HG02943 (cell line): ENCODE results near the gene TPSG1.
"Not testable (repeated sequence)": the region's sequence is repeated elsewhere in the genome, so short reads cannot be mapped to it uniquely, and the experiment has no call there.

ENCODE experiments used
- ATAC-seq: cut with Tn5 transposase; IDR thresholded peaks from one replicate; pipeline ENCODE4 v1.9.1; 2021; ENCODE audit warnings: mild to moderate bottlenecking, low read depth, moderate library complexity; ENCODE audit not compliant: unreplicated experiment

Gene TPSG1

DNA sequence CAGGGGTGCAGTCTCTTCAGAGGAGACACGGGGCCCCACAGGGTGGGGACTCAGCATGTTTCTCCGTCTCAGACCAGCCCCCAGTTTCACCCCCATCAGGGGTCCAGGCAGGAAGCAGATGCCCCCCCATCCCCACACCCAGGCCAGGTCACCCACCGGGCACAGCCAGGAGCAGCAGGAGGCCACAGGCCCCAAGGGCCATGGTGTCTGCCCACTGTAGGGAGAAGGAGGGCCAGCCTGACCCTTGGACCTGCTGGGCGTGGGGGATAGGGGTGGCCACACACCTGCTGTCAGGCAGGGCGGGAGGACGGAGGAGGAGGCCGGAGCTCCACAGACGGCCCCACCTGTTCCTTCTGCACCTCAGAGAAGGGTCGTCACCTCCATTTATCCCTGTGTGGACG is at the start of gene TPSG1:
Gene TPSG1, minus strand, starts transcription at position 218 of the 401 bp plus-strand sequence. Its CDS starts 16 bp downstream, at position 202.
- no peak for ATAC-seq

DNA sequence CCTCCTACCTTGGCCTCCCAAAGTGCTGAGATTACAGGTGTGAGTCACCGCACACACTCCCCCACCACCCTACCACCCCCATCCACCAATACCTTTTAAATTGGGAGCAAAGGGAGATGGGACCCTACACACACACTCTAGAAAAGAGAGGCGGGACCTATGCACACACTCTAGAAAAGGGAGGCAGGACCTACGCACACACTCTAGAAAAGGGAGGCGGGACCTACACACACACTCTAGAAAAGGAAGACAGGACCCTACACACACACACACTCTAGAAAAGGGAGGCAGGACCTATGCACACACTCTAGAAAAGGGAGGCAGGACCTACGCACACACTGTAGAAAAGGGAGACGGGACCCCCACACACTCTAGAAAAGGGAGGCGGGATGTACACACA is 49.7 kb upstream of the TPSG1 start:
- ATAC-seq, result no peak

DNA sequence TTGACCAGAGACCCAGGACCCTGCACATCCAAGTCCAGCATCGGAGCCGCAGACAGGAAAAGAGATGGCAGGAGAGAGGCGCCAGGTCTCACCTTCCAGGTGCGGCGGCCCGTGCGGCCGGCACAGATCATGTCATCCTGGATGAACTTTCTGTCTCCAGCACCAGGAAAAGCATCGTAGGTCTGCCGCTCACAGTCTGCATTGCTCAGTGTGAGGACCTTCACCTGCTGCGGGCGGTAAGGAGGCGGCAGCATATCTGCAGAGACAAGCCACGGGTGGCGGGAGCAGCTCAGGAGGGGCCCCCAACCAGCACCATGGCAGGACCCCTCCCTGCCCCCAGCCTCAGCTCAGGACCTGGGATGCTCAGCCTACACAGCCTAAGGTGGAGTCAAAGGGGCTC is 48.7 kb upstream of the TPSG1 start:
- no peak for ATAC-seq

DNA sequence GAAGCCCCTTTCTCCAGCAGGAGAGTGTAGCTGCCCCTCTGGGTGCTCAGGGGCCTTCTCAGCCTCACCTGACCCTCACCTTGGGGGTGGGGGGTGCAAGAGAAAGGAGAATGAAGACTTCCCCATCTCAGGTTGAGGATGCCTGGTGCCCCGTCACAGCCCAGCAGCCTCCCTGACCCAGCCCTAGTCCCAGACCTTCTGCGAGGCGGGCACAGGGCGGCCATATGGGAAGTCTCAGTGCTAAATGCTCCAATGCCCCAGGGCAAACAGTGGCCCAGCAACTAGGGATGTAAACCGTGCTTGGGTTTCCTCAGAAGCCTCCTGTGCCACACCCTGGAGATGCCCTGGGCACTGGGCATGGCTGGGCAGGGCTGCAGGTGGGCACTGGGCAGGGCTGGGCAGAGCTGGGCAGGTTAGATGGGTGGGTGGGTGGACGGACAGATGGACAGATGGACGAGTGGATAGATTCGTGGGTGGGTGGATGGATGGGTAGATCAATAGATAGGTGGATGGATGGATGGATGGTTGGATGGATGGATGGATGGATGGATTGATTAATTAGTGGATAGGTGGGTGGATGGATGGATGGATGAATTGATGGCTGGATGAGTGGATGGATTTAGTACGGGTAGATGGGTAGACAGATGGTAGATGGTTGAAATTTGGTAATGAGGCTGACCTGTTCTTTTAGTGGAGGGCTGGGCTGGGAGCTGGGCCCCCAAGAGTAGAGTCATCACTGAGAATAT is 47.6 kb upstream of the TPSG1 start:
- no peak for ATAC-seq

DNA sequence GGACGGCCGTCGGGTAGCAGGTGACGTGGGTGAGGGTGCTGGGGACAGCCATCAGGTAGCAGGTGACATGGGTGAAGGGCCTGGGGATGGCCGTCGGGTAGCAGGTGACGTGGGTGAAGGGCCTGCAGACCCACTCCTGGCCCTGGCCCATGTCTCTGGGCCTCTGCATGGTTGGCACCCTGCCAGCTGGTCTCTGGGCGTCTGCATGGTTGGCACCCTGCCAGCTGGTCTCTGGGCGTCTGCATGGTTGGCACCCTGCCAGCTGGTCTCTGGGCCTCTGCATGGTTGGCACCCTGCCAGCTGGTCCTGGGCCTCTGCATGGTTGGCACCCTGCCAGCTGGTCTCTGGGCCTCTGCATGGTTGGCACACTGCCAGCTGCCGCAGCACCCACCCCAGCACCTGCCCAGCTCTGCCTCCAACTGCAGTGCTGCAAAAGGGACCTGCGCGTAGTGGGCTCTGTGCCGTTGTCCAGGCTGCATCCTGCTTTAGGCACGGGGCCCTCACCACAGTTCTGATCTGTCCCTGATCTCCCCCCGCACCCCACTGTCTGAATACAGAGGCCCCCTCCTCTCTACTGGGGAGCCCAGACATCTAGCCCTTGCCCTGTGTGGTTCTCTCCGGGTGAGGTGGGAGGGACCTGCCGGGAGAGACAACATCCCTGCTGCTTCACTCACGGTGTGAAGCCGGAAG is 46.8 kb upstream of the TPSG1 start:
- not testable (repeated sequence) for ATAC-seq

DNA sequence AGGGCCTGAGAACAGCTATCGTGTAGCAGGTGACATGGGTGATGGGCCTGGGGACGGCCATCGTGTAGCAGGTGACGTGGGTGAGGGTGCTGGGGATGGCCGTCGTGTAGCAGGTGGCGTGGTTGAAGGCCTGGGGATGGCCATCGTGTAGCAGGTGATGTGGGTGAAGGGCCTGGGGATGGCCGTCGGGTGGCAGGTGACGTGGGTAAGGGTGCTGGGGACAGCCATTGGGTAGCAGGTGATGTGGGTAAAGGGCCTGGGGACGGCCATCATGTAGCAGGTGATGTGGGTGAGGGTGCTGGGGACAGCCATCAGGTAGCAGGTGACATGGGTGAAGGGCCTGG is 46.3 kb upstream of the TPSG1 start:
- ATAC-seq, result no peak

DNA sequence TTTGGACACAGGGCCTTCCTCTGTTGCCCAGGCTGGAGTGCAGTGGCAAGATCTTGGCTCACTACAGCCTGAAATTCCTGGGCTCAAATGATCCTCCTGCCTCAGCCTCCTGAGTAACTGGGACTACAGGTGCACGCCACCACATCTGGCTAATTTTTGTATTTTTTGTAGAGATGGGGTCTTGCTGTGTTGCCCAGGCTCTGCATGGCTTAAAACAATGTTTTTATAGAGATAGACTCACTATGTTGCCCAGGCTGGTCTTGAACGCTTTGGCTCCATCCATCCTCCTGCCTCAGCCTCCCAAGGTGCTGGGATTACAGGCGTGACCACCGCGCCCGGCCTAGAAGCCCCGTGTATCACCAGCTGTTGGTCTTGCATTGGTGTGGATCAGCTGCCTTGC is 44.4 kb upstream of the TPSG1 start:
- not testable (repeated sequence) for ATAC-seq

DNA sequence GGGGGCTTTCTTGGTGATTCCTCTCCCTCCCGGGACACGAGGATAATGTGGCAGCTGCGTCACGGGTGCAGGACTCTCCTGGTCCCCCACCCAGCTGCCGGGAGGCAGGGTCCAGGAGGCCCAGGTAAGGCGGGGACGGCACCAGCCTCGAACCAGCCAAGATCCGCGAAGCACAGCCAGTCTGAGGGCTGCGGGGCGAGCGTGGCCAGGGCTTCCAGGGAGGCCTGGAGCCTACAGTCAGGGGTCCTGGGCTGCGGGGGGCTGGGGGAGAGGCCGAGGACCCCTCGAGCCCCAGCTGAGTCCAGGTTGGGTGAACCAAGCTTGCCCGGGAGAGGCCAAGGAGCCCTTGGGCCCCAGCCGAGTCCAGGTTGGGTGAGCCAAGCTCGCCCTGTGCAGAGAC is 40.8 kb upstream of the TPSG1 start:
- ATAC-seq, result no peak

DNA sequence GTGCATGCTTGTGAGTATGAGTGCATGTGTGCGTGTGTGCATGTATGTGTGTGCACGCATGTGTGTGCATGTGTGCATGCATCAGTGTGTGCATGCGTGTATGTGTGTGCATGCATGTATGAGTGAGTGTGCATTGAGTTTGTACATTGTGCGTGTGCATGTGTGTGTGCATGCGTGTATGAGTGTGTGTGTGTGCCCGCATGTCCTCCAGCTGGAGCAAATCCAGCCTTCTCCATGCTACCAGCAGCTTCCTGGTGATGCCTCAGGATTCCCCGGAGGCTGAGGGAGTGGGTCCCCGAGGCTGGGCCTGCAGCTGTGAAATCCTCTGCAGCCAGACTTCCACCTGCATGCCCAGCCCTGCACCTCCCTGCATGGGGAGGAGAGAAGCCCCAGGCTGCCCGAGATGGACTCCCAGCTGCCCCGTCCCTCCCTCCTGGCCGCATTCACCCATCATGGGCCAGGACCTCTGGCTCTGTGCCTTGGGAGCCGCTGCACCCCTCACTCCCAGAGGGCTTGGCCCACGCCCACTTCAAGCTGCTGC is 40.1 kb upstream of the TPSG1 start:
- ATAC-seq, result no peak

DNA sequence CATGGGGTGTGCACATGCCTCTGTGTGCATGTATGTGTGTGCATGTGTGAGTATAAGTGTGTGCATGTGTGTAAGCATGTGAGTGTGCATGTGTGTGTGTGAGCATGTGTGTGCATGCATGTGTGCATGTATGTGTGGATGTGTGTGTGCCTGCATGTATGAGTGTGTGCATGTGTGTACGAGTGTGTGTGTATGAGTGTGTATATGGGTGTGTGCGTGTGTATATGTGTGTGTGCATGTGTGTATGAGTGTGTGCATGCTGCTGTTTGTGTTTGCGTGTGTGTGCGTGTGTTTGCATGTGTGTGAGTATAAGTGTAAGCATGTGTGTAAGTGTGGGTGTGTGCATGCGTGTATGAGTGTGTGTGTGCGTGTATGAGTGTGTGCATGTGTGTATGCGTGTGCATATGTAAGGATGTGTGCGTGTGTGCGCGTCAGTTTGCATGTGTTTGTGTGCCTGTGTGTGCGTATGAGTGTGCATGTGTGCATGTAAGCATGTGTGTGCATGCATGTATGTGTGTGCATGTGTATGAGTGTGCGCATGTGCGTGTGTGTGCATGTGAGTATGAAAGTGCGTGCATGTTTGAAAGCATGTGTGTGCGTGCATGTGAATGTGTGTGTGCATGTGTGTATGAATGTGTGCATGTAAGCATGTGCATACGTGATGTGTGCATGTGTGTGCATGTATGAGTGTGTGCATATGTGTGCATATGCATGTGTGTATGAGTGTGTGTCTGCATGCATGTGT is 39.4 kb upstream of the TPSG1 start:
- no peak for ATAC-seq

DNA sequence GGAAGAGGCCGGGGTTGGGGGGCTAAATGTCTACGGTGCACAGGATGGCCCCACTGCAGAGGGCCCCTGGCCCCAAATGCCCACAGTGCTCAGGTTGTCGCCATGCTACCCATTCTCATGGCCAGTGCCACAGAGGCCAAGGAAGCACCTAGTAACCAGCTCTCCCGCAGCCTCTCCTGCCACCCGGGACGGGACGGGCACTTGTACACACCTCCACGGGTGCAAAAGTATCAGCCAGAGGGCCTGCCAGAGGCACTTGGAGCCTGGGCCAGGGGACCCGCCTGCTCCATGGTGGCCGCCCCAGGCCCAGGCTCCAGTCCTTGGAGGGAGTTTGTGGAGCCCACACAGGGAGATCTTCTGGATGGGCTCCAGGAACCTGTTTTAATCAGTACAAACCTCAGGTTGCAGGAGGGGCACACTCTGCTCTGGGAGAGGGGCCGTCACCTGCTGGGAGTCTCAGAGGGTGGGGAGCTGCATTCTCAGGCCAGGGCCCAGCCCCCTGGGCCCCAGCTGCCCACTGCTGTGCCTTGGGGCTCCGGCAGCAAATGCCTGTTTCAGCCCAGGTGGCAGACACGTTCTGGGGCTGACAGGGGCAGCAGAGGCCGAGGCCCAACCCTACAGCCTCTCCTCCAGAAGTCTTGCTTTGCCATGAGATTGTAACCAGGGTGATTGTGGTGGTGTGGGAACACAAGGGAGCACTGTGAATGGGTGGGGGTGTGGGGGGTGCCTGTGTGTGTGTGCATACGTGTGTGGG is 38.7 kb upstream of the TPSG1 start:
- no peak for ATAC-seq

DNA sequence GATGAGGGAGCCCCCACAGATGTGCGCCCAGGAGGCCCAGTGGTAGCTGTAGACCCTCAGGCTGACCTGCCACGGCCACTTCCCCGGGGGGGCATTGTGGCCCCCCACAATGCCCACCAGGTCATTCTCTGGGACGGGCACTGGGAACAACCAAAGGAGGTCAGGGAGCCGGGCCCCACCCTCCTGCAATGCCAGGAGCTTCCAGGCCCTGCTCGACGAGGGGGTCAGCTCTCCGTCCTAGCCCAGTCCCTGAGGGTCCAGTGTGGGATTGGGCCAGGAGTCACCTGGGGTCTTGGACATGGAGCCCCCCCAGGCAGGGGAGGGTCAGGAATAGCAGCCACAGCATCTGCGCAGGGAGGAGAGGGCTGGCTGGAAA is 37.8 kb upstream of the TPSG1 start:
- ATAC-seq, result no peak

DNA sequence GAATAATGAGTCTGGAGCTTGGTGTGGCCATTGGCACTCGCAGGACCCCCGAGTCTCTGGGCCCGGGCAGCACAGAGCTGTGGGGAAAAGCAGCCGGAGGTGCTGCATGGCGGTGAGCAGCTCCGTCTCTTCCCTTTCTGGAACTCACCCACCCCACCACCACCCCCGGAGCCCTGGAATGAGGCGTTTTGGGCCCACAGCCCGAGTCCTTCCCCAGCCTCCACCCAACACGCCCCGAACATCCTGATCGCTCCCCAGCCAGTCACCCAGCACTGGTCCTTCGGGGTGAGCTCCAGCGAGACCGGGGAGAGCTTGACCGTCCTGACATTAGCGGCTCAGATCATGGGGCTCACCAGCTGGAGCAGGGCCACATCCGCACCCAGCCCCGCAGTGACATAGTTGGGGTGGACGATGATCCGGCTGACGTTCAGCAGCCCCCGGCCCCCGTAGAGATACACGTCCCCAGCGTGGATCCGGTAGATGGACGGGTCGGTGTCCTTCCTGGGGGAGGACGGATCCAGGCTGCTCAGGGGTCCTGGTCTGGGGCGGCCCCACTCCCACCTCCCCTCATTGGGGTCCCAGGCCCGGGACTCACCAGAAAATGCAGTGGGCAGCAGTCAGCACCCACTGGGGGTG is 37.3 kb upstream of the TPSG1 start:
- ATAC-seq, result no peak

DNA sequence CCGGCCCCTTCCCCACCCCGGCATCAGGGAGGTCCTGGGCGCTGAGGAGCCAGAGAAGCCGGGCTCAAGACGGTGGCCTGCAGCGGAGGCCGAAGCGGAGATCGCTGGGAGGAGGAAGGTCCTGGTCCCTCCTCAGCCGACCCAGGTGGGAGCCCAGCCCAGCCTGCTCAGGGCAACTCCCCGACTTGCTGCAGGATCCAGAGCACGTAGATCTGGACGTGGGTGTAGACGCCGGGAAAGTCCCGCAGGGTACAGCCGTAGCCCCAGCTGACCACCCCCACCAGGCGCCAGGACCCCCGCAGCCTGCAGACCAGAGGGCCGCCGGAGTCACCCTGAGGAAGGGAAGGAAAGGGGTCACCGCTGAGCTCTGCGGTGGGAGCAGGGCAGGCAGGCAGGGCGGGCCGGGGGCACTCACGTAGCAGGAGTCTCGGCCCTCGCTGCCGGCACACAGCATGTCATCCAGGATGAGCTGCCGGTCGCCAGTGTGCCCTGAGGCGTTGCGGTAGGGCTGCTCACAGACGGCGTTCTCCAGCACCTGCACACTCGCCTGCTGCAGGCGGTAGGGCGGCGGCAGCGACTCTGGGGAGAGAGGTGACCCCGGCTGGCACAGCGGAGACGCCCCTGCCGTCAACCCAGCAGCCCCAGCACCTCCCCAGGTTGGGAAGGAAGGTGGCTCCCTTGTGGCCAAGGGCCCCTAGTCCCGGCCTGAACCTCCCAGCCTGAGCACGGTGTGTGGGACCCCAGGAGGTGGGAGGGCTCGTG is 36.2 kb upstream of the TPSG1 start:
- ATAC-seq, result no peak

DNA sequence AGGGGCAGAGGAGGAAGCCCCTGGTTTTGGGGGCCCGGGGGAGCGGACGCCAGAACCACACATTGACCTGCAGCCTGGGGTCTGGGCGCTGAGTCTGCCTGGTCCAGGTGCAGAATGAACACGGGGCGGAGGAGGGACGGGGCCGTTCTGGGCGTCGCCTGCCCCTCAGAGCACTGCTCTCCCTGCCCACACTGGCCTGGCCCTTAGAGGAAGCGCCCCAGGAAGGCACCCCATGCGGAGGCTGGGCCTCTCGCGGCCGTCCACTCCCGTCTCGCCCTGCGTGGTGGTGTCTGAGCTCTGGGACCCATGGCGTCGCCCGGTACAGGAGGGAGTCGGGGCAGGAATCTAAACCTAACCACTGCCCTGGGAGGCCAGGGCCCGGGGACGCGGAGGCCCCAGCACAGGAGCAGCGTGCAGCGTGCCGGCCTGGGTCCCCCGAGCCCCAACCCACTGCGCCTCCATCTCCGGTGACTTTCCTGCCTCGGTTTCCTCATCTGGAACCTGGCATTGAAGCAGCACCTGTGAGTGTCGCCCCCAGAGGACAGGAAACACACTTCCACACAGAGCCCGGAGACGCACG is 35.1 kb upstream of the TPSG1 start:
- no peak for ATAC-seq

DNA sequence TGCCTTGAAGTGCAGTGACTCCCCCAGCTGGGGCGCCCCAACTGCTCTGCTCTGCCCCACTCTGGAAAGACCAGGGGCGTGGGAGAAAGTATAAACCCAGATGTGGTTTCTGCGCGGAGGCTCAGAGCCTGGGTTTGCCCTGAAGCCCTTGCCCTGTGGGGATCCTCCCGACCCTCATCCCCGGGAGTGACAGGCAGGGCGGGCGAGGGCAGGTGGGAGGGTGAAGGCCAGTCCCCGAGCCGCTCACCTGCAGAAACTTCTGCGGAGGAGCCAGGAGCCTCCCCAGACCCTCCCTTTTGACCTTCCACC is 34.6 kb upstream of the TPSG1 start:
- no peak for ATAC-seq

DNA sequence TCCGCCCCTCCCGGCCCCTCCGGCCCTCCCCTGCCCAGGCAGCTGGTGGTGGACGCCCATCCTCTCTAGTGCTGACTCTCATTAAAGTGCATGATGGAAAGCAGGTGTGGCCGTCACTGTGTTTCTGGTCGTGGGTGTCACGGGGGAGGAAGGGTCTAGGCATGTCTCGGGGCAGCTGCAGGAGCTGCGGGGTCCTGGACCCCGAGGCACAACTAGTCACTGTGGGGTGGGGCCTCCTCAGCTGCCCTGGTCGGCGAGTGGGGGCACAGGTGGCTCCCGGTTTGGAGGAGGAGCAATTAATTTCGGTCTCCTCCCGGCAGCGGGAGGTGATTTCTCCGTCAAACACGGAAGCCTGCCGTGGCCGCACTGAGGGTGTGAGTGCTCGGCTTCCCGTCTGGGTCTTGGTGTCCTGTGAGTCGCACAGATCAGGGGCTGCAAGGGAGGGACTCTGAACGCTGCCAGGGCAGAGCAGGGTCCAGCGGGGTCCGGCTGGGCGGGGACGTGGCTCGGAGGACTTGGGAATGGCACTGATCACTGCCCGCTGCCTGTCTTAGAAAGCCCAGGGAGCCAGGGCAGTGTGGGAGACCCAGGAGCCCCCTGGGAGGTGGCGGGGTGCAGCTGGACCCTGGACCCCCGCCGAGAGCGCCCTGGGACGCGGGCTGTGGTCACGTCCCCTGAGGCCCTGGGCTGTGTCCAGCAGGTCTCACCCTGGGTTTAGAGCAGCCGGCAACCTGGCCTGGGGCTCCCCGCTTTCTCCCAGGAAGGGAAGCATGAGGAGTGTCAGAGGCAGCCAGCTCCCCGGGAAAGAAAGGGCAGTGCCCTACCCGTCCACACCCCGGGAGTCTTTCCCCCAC is 34.1 kb upstream of the TPSG1 start:
- no peak for ATAC-seq

DNA sequence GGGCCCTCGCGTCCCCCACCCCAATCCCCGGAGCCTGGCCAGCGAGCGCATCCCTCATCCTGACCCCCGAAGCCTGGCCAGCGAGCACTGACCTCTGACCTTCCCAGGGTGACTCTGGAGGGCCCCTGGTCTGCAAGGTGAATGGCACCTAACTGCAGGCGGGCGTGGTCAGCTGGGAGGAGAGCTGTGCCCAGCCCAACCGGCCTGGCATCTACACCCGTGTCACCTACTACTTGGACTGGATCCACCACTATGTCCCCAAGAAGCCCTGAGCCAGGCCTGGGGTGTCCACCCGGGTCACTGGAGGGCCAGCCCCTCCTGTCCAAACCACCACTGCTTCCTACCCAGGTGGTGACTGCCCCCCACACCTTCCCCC is 33.1 kb upstream of the TPSG1 start:
- ATAC-seq, result no peak
